Diencephalon (tissue), 1 donor: ENCODE measurements around the gene PCDHGA3. TPM values are rescaled to one million over a fixed set of nuclear protein-coding genes. Genes with fewer than 3 reads are reported as not detected.

Experiments
- total RNA-seq: library from RNA; depleted of rRNA; stranded (reverse); fragments of >200 nt; gene quantifications from one replicate; pipeline ENCODE4 v1.2.3, GENCODE V29; 2014

Gene PCDHGA3
- total RNA-seq, result 7.2 TPM

DNA sequence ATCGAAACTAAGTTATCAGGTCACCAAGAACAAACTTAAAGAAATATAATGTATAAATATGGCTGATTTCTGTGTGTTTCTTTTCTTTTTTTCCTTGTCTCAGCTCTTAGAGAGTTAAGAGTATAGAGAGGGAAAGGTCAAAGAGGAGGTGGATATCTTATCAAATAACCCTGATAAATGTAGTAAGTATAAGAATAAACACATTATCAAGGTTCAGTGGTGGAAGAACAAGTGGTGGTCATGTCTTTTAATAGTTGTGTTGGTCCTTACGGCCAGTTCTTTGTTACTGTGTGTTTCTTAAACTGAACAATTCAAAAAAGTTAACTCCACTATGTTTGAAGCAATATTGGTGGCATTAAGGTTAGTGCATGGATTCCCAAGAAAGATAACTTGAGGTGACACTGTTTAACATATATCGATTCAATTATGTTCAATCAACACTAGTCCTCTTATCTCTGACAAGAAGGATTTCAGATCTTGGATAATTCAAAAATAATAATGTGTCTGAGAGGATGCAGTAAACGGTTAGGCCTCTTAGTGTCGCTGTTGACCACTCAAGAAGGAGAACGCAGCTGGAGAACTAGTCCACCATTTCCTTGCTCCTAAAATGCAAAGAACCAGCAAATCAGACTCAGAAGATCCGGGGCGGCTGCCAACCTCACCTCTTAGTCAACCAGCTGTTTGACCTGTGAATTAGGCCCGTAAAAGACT, at the start of gene PCDHGA3:
TSS of gene PCDHGA3 (plus strand) at position 588 of the 711 bp plus-strand sequence. CDS start 205 bp downstream, outside the sequence.

DNA sequence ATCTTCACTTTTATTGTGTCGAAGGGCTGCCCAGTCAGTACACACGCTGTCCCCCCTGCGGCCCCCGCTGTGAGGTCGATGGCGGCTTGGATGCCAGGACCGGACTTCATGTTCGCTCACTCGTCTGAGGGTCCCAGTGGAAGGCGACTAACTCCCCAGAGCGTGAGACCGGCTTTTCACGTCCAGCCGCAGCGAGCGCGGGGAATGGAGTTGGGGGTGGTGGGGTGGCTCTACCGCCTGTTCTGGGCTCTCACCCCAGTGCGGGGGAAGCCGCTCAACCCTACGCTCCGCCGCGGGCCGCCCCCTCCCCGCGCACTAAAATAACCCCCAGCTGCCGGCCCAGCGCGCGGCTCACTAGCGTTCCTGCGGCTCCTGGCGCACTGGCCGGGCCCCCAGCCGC, 39.9 kb upstream of the PCDHGA3 start, which contains the start of gene SLC25A2:
TSS of gene SLC25A2 (minus strand) at position 294 of the 400 bp plus-strand sequence. CDS start at position 110, 184 bp downstream.

DNA sequence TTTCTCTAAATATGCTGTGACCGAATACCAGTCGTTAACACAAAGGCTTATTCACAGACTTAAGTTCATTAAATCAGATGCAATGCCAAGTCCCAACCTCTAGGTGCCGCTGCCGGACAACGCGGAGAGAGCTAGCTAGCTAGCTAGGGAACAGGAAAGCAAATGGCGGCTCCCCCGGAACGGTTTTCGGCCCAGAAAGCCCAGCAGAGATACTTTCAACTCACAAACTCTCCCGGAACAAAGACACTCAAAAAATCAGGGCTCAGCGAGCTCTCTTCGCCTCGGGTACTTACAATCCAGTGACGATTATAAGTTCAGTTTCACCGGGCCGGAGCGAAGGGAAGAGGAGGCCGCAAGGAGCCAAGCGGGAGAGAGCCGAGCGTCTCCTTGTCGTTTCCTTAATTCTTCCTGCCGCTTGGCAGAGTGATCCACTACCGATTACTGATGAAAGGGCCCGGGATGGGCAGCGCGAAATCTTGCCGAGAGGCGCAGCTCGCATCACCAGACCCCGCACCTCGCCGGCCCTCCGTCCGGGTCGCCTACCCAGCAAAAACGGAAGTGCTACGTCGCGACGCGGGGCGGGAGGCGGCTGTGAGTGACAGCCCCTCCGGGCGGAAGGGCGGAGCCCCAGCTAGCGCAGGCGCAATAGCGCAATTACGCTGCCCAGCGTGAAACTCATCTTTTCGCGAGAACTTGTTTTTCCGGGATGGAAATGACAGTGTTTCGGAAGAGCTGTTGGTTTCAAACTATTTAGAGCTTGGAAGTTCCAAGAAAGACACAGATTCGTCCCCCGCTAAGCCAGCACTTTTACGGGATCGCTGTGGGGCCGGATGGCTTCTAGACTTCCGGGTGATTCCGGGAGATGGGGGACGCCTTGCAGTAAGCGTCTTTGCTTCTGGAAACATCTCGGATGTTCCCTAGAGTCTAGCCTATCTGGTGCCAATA, 23.1 kb upstream of the PCDHGA3 start, which contains the start of gene TAF7:
TSS of gene TAF7 (minus strand) at position 560 of the 945 bp plus-strand sequence. CDS start 740 bp downstream, outside the sequence.

DNA sequence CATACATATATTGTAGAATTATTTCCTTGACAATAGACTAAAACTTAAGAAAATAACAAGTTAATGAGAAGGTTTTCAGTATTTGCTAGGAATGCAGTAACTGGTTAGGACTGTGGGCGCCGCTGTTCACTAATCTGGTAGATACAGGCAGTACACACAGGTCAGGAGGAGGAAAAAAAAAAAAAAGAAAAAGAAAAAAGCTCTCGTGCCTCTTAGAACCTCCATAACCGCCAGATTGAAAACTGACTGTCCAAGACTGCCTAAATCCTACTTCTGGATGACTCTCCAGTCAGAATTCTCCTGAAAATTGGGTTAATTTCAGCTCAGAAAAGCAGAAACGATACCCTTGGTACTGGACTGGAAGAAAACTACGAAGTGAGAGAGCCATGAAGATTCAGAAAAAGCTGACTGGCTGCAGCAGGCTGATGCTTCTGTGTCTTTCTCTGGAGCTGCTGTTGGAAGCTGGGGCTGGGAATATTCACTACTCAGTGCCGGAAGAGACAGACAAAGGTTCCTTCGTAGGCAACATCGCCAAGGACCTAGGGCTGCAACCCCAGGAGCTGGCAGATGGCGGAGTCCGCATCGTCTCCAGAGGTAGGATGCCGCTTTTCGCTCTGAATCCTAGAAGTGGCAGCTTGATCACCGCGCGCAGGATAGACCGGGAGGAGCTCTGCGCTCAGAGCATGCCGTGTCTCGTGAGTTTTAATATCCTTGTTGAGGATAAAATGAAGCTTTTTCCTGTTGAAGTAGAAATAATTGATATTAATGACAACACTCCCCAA, 13.1 kb upstream of the PCDHGA3 start, which contains the start of gene PCDHGA1:
TSS of gene PCDHGA1 (plus strand) at position 216 of the 782 bp plus-strand sequence.

DNA sequence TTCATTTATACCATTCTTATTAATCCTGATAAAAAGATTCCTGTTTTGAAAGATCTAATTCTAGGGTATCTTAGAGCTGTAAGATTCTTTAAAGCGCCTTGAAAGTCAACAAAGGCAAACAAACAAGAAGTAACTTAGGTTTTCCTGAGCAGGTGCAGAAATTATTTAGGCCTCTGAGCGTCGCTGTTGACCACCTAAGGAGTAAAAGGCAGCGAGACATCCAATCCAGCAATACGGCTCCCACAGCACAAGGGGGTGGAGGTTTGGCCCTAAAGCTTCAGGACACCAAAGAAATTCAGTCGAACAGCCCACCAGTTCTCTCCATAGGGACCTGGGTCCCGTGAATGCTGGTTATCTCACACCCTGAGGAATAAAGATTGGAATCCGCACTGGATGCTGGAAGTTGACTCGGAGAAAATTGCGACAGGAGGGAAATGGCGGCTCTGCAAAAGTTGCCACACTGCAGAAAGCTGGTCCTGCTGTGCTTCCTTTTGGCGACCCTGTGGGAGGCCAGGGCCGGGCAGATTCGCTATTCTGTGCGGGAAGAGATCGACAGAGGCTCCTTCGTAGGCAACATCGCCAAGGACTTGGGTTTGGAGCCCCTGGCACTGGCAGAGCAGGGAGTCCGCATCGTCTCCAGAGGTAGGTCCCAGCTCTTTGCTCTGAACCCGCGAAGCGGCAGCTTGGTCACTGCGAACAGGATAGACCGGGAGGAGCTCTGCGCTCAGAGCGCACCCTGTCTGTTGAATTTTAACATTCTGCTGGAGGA, 4.9 kb upstream of the PCDHGA3 start, which contains the start of gene PCDHGA2:
TSS of gene PCDHGA2 (plus strand) at position 223 of the 769 bp plus-strand sequence.

DNA sequence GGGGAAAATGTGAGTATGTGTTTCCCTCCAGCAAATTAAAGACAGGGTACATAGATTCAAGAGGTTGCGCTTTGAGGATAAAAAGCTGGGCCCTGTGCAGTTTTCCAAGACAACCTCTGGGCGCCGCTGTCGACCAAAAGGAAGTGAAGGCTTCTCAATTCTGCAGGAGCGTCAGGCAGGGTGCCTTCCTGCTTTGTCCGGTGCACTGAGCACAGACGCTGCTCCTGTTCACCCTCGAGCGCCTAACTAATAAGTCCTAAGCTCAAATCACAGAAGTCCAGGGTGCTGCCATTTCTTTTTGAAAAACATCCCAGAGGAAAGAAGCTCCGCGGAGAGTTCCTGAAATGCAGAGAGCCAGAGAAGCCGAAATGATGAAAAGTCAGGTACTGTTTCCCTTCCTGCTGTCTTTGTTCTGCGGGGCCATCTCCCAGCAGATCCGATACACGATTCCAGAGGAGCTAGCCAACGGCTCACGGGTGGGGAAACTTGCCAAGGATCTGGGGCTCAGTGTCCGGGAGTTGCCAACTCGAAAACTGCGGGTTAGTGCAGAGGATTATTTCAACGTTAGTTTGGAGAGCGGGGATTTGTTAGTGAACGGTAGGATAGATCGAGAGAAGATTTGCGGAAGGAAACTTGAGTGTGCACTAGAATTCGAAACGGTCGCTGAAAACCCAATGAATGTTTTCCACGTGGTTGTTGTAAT, 6.4 kb downstream of the PCDHGA3 start, which contains the start of gene PCDHGB1:
TSS of gene PCDHGB1 (plus strand) at position 183 of the 703 bp plus-strand sequence. CDS start at position 345, 162 bp downstream.

DNA sequence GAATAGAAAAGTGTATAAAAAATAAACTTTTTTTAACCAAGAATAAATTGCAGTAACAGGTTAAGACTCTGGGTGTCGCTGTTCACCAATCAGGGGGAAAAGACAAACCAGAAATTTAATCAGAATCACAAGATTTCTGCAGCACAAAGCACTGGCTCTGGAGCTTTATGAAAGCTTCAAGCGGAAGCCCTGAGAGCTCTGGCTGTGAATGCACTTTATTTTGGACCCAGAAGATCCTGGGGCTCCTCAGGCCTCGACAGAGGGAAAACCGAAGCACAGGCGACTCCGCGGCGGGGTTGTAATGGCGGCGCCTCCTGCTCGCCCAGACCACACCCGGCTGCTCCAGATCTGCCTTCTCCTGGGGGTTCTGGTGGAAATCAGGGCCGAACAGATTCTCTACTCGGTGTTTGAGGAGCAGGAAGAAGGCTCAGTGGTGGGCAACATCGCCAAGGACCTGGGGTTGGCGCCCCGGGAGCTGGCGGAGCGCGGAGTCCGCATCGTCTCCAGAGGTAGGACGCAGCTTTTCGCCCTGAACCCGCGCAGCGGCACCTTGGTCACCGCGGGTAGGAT, 11.4 kb downstream of the PCDHGA3 start, which contains the start of gene PCDHGA4:
TSS of gene PCDHGA4 (plus strand) at position 122 of the 570 bp plus-strand sequence. CDS start at position 209, 87 bp downstream.

DNA sequence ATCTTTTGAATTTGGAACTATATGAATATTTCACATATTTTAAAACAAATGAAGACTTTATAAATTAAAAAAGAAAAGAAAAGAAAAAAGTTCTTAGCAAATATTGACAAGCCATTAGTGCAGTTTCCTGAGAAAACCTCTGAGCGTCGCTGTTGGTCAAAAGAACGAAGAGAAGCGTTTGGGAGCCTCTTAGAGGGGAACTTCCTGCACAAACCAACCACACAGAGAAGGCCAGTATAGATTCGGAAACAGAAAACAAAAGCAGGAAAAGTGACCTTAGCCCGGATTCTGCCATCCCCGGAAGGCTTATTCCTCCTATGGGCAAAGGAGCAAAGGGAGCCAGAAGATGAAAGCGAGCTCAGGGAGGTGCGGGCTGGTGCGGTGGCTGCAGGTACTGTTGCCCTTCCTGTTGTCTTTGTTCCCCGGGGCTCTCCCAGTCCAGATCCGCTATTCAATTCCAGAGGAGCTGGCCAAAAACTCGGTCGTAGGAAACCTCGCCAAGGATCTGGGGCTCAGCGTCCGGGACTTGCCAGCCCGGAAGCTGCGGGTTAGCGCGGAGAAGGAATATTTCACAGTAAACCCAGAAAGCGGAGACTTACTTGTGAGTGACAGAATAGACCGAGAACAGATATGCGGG, 16.3 kb downstream of the PCDHGA3 start, which contains the start of gene PCDHGB2:
TSS of gene PCDHGB2 (plus strand) at position 205 of the 637 bp plus-strand sequence. CDS start at position 347, 142 bp downstream.

DNA sequence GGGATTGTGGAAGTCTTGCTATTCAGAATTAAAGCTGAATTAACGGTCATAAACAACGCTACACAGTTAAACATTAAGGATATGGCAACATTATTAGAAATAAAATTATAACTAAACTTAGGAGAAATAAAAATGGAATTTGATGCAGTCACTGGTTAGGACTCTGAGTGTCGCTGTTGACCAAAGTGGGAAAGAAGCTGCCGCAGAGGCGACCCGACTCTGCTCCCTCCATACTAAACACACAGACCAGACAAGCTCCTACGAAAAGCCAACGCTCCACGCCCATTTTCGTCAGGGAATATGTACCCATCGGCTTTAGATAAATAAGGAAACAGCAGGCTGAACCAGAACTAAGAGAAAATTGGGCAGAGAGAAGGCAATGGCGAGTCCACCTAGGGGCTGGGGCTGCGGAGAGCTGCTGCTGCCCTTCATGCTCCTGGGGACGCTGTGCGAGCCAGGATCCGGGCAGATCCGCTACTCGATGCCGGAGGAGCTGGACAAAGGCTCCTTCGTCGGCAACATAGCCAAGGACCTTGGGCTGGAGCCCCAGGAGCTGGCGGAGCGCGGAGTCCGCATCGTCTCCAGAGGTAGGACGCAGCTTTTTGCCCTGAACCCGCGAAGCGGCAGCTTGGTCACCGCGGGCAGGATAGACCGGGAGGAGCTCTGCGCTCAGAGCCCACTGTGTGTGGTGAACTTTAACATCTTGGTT, 20.5 kb downstream of the PCDHGA3 start, which contains the start of gene PCDHGA5:
TSS of gene PCDHGA5 (plus strand) at position 211 of the 709 bp plus-strand sequence. CDS start at position 380, 169 bp downstream.

DNA sequence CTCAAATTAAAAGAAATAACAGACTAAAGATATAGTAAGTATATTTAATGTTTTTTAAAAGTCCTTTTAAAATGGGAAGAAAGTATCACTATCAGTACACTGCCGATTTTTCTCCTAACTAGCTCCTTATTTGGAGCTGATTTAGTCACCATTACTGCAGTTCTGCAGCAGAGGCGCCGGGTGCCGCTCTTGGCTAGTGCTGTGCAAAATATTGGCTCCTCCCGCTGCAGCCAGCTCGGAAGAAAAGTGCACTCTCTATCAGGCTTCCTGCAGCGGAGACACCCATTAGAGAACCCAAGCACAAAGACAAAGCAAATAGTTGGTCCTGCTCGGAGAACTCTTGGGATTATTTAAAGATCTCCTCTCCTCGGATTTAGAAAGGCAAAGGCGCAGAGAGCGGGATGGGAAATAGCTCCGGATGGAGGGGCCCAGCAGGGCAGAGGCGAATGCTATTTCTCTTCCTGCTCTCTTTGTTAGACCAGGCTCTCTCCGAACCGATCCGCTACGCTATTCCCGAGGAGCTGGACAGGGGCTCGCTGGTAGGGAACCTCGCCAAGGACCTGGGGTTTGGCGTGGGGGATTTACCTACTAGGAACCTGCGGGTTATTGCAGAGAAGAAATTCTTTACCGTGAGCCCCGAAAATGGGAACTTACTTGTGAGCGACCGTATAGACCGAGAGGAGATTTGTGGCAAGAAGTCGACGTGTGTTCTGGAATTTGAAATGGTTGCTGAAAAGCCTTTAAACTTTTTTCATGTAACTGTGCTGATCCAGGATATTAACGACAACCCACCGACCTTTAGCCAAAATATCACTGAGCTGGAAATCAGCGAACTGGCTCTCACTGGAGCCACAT, 26.6 kb downstream of the PCDHGA3 start, which contains the start of gene PCDHGB3:
TSS of gene PCDHGB3 (plus strand) at position 249 of the 855 bp plus-strand sequence. CDS start at position 402, 153 bp downstream.

DNA sequence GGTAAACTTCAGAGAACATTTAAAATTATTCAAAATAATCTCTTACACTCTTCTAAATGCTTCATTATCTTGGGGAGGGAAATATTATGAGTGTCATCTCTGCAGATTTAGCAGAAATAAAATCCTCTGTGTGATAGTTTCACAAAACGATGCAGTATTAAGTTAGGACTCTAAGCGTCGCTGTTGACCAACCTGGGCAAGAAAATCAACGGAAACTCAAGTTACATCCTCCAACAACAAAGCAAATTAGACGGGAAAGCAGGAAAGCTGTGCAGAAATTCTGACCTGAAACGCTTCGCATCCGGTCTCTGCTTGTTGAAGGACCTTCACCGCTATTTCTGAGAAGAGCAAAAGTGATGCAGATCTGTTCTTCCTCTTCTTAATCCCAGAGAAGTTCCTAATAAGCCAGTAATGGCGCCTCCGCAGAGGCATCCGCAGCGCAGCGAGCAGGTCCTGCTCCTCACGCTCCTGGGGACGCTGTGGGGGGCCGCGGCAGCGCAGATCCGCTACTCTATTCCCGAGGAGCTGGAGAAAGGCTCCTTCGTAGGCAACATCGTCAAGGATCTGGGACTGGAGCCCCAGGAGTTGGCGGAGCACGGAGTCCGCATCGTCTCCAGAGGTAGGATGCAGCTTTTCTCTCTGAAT, 30.2 kb downstream of the PCDHGA3 start, which contains the start of gene PCDHGA6:
TSS of gene PCDHGA6 (plus strand) at position 219 of the 645 bp plus-strand sequence. CDS start at position 412, 193 bp downstream.

DNA sequence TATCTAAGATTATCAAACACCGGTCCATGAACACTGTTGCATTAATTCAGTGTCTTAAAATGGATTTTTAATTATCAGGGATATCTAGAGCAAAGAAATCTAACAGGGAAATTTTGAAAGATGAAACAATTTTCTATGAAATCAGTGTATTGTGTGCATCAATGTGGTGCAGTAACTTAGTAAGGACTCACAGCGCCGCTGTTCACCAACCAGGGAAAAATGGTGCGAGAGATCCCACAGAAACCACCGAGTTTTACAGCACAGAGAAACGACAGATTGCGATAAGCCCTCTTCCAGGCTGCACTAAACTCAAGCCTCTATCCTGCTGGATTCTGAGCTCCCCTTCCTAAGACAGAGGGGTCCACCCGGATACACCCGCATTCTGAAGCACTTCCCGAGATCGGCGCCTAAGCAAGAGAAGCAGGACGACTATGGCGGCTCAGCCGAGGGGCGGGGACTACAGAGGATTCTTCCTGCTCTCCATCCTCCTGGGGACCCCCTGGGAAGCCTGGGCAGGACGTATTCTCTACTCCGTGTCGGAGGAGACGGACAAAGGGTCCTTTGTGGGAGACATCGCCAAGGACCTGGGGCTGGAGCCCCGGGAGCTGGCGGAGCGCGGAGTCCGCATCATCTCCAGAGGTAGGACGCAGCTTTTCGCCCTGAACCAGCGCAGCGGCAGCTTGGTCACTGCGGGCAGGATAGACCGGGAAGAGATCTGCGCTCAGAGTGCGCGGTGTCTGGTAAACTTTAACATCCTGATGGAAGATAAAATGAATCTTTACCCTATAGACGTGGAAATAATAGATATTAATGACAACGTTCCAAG, 39.1 kb downstream of the PCDHGA3 start, which contains the start of gene PCDHGA7:
TSS of gene PCDHGA7 (plus strand) at position 274 of the 826 bp plus-strand sequence. CDS start at position 432, 158 bp downstream.

DNA sequence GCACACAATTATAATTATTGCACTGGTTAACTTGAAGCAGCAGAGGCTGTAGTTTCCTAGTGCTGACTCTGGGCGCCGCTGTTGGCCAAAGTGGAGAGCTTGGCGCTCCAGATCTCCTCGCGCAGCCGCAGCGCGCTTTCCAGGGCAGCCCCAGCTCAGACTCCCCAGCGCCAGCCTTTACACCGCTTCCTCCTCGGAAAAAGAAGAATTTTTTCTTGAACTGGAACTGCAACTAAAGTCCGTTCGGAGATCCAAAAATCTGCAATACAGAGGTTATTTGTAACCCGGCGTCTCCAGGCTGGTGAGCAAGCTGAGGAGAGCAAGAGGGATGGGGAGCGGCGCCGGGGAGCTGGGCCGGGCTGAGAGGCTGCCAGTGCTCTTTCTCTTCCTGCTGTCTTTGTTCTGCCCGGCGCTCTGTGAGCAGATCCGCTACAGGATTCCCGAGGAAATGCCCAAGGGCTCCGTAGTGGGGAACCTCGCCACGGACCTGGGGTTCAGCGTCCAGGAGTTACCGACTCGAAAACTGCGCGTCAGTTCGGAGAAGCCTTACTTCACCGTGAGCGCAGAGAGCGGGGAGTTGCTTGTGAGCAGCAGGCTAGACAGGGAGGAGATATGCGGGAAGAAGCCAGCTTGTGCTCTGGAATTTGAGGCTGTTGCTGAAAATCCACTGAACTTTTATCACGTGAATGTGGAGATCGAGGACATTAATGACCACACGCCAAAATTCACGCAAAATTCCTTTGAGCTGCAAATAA, 44.1 kb downstream of the PCDHGA3 start, which contains the start of gene PCDHGB4:
TSS of gene PCDHGB4 (plus strand) at position 142 of the 755 bp plus-strand sequence. CDS start at position 329, 187 bp downstream.

DNA sequence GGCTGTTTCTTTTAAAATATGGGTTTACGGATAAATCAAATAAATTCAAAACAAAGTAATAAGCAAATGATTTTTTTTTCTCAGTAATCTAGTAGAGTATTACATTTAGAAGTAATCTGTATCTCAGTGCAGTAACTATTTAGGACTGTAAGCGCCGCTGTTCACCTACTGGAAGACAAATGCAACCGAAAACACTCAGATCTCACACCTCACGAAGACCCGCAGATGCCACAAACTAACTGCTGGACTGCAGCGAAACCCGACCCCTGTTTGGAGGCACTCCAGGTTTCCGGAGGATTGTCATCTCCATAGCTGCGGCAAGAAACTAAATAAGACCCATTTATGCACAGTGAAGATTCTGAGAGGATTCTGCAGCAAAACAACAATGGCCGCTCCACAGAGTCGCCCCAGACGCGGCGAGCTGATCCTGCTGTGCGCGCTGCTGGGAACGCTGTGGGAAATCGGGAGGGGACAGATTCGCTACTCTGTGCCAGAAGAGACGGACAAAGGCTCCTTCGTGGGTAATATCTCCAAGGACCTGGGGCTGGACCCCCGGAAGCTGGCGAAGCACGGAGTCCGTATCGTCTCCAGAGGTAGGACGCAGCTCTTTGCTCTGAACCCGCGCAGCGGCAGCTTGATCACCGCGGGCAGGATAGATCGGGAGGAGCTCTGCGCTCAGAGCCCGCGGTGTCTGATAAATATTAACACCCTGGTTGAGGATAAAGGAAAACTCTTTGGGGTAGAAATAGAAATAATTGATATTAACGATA, 49.0 kb downstream of the PCDHGA3 start, which contains the start of gene PCDHGA8:
TSS of gene PCDHGA8 (plus strand) at position 205 of the 770 bp plus-strand sequence. CDS start at position 386, 181 bp downstream.

